Measurements from ENCODE around the gene MAPT.

- TF ChIP-seq RAD21 (IDR thresholded peaks at IDR 0.05; ENCODE audit: low read length): no peak
- no peak for TF ChIP-seq CTCF (conservative IDR thresholded peaks at IDR 0.05; ENCODE audit: low read depth, low read length)
- TF ChIP-seq SMC3 (IDR thresholded peaks at IDR 0.05; ENCODE audit: low read depth, low read length): no peak
- TF ChIP-seq FOS (IDR thresholded peaks at IDR 0.05; ENCODE audit: low read depth, low read length): no peak
- no peak for TF ChIP-seq MXI1 (IDR thresholded peaks at IDR 0.05; ENCODE audit: borderline replicate concordance, low read depth, low read length)
- TF ChIP-seq POLR2A (IDR thresholded peaks at IDR 0.05; ENCODE audit: low read depth, low read length): no peak
- no peak for TF ChIP-seq MAZ (IDR thresholded peaks at IDR 0.05; ENCODE audit: borderline replicate concordance, low read depth, low read length)
Observed at GRCh38 chr17:45968732-45969131, 74.4 kb downstream of the MAPT start.

All from IMR-90 (cell line).